LNCAP (cell line): Measurements from ENCODE around the gene KRTAP4-5.
"Not testable (repeated sequence)": the region's sequence is repeated elsewhere in the genome, so short reads cannot be mapped to it uniquely, and the experiment has no call there.

Source experiments
- TF ChIP-seq, protein P1 (sequence below): fragments of 450-650 bp; IDR thresholded peaks from 2 replicates; pipeline ENCODE4 v1.5.1; 2017; ENCODE audit warnings: mild to moderate bottlenecking

The KRTAP4-5 gene

DNA sequence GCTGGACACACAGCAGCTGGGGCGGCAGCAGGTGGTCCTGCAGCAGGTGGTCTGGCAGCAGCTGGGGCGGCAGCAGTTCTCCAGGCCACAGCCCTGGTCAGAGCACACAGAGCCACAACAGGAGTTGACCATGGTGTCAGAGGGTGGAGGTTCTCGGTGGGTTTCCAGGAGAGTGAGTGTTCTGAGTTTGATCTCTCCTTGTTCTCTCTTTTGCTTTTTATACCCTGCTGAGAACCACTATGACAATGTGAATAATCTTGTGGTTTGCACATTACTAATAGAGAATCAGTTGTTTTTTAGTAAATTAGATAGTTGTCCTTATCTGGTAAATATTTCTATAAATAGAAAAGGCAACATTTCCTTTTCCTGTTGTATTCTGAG lies 25.6 kb downstream of the KRTAP4-5 start, which contains the start of gene KRTAP4-12:
KRTAP4-12 (minus strand) TSS at position 192 of the 381 bp plus-strand sequence; CDS start at position 132, 60 bp downstream.
- TF ChIP-seq, protein P1, sequence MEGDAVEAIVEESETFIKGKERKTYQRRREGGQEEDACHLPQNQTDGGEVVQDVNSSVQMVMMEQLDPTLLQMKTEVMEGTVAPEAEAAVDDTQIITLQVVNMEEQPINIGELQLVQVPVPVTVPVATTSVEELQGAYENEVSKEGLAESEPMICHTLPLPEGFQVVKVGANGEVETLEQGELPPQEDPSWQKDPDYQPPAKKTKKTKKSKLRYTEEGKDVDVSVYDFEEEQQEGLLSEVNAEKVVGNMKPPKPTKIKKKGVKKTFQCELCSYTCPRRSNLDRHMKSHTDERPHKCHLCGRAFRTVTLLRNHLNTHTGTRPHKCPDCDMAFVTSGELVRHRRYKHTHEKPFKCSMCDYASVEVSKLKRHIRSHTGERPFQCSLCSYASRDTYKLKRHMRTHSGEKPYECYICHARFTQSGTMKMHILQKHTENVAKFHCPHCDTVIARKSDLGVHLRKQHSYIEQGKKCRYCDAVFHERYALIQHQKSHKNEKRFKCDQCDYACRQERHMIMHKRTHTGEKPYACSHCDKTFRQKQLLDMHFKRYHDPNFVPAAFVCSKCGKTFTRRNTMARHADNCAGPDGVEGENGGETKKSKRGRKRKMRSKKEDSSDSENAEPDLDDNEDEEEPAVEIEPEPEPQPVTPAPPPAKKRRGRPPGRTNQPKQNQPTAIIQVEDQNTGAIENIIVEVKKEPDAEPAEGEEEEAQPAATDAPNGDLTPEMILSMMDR, result not testable (repeated sequence)

DNA sequence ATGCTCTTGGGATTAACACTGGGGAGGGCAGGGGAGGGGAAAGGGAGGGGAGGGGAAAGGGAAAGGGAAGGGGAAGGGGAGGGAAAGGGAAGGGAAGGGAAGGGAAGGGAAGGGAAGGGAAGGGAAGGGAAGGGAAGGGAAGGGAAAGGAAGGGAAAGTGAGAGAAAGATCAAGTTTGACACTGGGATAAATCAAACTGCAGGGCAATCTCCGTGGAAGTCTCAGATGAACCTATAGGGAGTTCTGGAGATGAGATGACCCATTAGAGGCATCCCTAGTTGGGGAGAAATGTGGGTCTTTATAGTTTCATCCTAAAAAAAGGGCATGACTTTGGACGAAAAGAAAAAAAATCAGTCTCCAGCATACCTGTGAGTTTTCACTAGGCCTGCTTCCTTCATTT lies 27.9 kb downstream of the KRTAP4-5 start:
- TF ChIP-seq, protein P1, result no peak

DNA sequence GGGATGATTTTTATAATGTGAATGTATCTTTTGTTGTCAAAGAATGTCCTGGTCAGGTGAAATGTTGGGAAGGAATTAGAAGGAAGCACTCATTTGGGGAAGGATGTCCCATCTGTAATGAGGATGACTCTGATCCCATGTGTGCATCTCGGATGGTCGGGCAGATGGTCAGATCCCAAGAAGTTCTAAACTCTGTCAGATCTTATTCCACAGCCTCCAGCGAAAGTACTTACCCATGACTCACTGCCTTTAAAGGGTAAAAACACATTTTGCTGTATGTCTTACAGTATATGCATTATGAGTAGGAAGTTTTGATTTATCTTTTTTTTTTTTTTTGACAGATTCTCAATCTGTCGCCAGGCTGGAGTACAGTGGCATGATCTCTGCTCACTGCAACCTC lies 30.9 kb downstream of the KRTAP4-5 start:
- TF ChIP-seq, protein P1, result no peak

DNA sequence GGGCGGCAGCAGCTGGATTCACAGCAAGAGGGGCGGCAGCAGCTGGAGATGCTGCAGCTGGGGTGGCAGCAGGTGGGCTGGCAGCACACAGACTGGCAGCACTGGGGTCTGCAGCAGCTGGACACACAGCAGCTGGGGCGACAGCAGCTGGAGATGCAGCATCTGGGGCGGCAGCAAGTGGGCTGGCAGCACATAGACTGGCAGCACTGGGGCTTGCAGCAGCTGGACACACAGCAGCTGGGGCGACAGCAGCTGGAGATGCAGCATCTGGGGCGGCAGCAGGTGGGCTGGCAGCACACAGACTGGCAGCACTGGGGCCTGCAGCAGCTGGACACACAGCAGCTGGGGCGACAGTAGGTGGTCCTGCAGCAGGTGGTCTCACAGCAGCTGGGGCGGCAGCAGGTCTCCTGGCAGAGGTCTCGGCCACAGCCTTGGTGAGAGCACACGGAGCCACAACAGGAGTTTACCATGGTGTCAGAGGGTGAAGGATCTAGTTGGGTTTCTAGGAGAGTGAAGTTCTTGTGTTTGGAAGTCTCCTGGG lies 31.7 kb downstream of the KRTAP4-5 start, which contains the start of gene KRTAP4-11:
KRTAP4-11 (minus strand) TSS at position 528 of the 541 bp plus-strand sequence; CDS start at position 470, 58 bp downstream.
- TF ChIP-seq, protein P1, result not testable (repeated sequence)

DNA sequence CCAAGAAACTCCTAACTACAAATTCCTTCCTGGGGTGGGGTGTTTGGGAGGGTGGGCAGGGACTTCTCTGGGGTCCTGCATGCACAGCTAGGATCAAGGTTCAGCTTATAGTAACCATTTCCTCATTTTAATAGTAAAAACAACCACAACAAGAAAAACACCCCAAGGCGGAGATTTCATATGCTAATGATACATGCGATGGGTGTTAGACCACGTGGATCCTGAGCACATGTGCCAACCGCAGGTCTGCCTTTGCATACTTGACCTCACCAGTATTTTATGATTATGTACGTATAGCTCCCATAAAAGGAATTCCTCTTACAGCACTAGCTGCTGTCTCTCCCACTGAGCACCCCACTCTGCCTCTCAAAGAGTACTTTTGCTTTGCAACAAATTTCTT lies 33.3 kb downstream of the KRTAP4-5 start:
- TF ChIP-seq, protein P1, result no peak

DNA sequence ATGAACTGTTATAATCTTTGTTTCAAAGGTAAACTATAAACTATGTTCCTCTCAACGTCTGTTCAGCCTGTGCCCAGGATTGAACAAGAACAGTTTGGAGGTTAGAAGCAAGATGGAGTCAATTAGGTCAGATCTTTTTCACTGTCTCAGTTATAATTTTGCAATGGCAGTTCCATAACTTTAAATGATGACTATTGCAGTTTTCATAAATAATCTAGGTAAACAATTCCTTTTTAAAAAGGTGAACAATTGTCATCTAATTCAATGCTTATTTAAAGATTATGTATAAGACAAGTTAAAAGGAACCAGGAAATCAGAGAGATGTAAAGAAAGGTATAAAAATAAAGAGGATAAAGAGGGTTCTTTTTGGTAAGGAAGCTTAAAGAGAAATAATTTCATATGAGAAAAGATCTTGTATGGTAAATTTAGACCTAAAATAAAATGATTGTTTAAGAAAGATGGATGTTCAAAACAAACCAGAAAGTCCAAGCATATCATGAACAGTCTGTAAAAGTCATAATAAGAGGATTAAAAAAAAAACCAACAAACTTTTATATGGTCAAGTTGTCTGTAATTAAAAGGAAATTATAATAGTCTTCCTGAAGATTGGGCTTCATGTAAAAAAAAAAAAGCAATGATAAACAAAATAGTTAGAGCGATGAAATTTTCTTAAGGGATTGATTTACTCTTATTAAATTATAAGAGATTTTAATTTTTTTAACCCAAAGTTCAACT lies 38.3 kb downstream of the KRTAP4-5 start:
- TF ChIP-seq, protein P1, result no peak

DNA sequence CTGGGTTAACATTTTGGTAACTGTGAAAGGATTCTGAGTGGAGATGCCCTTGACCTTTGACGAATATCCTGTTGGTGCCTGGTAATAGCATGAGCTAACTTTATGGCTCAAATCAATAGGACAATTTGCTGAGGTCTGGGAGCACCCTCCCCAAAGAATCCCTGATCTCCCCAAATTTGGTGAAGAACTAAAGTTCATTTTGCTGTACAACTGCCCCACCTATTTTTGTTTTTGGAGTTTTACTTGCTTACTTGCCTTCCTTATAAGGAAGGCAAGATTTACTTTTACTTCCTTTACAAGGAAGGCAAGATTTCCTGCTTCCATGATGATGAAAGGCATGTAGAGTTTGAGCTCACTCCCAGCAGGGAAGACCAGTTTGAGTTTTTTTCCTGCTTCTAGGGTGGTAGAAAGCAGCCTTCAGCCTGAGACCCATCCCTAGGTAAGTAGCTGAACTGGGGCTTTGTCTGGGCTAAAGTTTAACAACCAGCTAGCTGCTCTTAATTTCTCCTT lies 41.6 kb downstream of the KRTAP4-5 start:
- TF ChIP-seq, protein P1, result no peak
